Activated naive CD4-positive, alpha-beta T cell treated with anti-CD3 and anti-CD28 coated beads, Interleukin-2, amount 50 U/mL, for 16 hours (primary cell): ENCODE data around the gene GCN1.
"Not testable (repeated sequence)": the region's sequence is repeated elsewhere in the genome, so short reads cannot be mapped to it uniquely, and the experiment has no call there.

Source experiments
- DNase-seq: peaks from one replicate; pipeline ENCODE4 v3.0.0-alpha.2; 2020

Gene GCN1

GRCh38 chr12:120214626-120215356 lies 20.3 kb upstream of the GCN1 start:
- DNase-seq: no peak

DNA sequence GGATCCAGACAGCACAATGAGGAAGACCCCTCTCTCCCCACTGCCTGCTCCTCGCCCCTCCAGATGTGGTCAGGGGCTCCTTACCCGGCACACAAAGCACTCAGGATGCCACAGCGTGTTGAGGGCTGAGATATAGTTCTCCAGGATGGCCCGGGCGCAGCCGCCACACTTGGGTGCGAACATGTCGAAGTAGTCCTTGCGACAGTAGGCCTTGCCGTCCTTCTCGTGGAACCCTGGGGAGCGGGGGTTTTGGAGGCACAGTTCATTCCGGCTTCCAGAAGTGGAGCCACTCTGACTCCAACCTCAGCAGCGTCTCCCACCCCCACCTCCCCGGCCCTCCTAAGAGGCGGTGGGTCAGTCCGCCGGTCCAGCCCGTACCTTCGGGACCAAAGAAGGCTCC lies 19.2 kb upstream of the GCN1 start:
- DNase-seq: no peak

- DNase-seq: not testable (repeated sequence)
Measured at GRCh38 chr12:120213182-120213581, 18.7 kb upstream of the GCN1 start.

- DNase-seq: no peak
Measured at GRCh38 chr12:120212301-120212700, 17.8 kb upstream of the GCN1 start.

DNA sequence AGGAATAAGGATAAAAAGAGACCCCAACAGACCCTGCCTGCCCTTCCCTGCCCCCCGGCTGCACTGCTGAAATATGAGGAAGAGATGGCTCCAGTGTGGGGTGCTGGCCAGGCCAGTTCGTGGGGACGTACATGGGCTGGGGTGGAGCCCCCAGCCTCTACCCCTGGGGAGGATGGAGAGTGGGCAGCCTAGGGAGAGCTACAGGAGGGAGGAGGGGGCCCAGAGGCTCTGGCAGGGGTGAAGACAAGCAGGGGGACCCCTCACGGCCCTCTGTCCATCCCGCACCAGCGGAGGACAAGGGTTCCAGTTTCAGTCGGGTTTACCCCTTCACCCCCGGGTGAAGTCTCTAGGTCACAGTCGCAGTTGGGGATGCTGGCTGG lies 17.4 kb upstream of the GCN1 start:
- DNase-seq: no peak

GRCh38 chr12:120211243-120211903 lies 16.9 kb upstream of the GCN1 start:
- no peak for DNase-seq

DNA sequence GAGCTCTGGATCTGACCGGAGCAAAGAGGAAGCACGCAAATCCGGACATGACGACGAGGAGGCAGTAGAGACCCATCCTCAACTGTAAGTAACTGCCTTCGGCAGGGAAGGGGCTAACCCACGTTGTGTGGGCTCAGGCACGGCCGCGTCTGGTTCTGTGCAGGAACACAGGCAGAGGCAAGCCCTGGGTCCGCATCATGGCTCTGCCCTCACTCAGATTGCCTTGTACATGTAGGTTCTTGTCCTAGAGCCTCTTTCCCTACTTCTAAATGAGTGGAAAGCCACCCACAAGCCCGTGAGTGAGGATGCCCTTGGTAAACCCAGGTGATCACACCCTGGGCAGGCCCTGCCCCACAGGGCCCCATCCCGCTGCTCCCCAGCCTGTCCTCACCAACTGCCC lies 15.3 kb upstream of the GCN1 start:
- DNase-seq: no peak

- DNase-seq: no peak
Measured at GRCh38 chr12:120207227-120207626, 12.7 kb upstream of the GCN1 start.

- DNase-seq: not testable (repeated sequence)
Measured at GRCh38 chr12:120206781-120207180, 12.3 kb upstream of the GCN1 start.

- no peak for DNase-seq
Measured at GRCh38 chr12:120206228-120206627, 11.7 kb upstream of the GCN1 start.

DNA sequence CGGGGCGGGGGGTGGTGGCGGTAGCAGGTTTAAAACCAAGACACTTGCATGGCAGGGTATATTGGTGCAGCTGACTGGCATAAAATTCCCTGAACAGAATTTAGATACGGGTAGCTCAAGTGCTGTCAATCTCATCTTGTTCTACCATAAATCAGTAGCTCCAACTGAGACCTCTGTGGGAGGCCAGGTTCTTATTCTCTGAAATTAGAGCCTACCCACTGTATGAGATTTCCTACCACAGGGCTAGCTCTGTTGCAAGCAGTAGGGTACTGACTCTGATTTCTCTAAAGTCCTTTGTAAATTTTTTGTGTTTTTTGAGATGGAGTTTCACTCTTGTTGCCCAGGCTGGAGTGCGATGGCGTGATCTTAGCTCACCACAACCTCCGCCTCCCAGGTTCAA lies 9.7 kb upstream of the GCN1 start:
- no peak for DNase-seq

DNA sequence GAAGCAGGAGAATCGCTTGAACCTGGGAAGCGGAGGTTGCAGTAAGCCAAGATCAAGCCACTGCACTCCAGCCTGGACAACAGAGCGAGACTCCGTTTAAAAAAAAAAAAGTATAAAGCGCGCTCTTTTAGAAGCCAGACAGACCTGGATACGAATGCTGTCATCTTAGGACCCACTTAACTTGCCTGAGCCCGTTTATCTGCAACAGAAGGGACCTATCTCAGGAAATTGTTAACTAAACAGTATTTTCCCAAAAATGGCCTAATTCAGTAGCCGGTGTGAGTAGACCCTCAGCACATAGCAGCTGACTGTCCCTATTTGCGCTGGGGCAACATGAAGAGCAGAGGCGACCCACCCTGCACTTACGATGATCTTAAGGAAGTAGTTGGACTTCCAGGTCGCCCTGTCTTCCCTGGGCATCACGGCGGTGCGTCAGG lies 5.9 kb upstream of the GCN1 start:
- DNase-seq: no peak

DNA sequence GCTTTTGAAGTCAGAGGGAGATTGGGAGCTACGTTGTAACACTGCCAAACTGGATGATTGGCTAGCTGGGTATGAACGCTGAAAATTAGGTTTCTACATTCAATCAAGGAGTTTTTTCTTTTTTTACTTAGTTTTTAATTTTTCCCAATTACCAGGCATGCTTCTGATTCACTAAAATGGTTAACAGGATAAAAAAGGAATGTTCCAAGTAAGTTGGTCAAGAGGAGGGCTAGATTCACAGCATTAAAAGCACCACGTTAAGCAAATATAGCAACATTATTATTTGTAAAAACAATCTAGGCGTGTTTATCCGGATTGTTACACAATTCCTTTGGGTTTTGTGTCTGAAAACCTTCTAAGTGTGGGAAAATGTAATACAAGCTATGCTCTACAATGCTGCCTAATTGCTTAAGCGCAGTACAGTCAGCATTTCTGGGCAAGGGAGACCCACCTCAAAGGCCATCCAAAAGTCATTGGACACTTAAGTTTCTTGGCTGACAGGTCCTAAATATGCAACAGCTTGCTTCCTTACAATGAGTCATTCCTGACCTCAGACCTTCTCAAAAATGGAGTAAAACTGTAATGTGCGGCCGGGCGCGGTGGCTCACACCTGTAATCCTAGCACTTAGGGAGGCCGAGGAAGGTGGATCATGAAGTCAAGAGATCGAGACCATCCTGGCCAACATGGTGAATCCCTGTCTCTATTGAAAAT lies 5.2 kb upstream of the GCN1 start:
- peak; percentile 44 for DNase-seq

DNA sequence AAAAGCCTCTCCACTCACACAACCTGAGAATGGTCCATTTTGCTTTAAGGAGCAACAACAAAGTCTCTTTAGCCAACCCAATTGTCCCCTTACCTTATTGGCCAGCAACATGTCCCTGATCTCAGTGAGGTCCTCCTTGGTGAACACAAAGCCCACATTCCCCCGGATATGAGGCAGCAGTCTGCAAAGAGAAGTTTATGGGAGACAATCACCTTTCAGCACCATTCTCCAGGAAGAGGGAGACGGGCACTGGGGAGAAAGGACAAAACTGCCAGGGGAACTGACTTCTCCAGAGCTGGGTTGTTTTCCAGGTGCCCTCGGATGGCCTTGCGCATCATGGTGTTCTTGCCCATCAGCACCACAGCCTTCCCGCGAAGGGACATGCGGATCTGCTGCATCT lies 4.5 kb upstream of the GCN1 start:
- DNase-seq: no peak

GRCh38 chr12:120197542-120197887 lies 3.0 kb upstream of the GCN1 start:
- DNase-seq: no peak

- DNase-seq: not testable (repeated sequence)
Measured at GRCh38 chr12:120196817-120197541, 2.5 kb upstream of the GCN1 start.

GRCh38 chr12:120196363-120196762 lies 1.8 kb upstream of the GCN1 start:
- no peak for DNase-seq

- no peak for DNase-seq
Measured at GRCh38 chr12:120194226-120194533, 335 bp downstream of the GCN1 start.

DNA sequence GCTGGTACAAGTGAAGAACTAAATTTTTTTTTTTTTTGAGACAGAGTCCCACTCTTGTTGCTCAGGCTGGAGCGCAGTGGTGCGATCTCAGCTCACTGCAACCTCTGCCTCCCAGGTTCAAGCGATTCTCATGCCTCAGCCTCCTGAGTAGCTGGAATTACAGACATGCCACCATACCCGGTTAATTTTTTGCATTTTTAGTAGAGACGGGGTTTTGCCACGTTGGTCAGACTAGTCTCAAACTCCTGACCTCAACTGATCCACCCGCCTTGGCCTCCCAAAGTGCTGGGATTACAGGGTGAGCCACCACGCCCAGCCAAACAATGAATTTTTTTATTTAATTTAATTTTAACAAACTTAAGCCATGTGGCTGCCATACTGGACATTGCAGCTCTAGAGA lies 1.2 kb downstream of the GCN1 start:
- not testable (repeated sequence) for DNase-seq

- DNase-seq: no peak
Measured at GRCh38 chr12:120190985-120191480, 3.5 kb downstream of the GCN1 start.

DNA sequence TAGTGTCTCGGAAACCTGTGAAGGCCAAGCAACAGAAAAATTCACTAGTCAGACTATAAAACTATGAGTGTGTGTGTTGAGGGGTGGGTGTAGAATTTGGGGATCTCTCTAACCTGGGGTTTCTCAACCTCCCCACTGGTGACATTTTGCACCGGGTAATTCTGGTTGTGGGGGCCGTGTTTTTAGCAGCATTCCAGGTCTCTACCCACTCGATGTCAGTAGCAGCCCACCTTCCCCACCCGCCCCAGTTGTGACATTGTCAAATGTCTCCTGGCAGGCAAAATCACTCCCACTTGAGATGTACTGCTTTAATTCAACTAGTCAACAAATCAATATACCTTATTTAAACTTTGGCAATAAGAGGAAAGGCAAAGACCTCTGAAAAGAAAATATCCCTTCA lies 4.1 kb downstream of the GCN1 start:
- DNase-seq: no peak

GRCh38 chr12:120186654-120187053 lies 7.9 kb downstream of the GCN1 start:
- no peak for DNase-seq

DNA sequence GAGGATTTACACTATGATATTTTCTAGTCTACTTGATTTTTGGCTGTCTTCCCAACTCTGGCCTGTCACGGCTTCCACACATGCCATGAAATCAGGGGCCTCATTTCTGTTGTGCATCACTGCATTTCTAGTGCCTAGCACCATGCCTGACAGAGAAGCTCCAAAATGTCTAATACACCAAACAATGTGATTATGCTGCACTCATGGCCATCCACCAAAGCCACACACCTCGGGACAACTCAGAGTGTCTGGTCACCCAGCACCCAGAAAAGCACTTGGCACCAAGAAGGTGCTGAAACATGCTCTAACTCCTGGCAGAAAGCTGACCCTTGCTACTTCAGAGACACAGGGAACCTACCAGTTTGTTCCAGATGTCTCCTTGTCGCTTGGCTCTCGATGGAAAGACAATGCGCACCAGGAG lies 11.3 kb downstream of the GCN1 start:
- DNase-seq: no peak
